Lower leg skin (tissue), 3 donors: ENCODE results near the gene FUS.

Source experiments
- CTCF ChIP-seq, 3 donors: fragments of 450-650 bp; IDR thresholded peaks; one replicate each; pipeline ENCODE4 v1.5.1; 2016; ENCODE audit warnings: antibody characterized with exemption in 3 of 3, mild to moderate bottlenecking in 3 of 3, moderate library complexity in 2 of 3
- POLR2A ChIP-seq, 2 donors: fragments of 450-650 bp; IDR thresholded peaks; one replicate each; pipeline ENCODE4 v1.6.1; 2016 to 2017; ENCODE audit warnings: antibody characterized with exemption in 2 of 2, mild to moderate bottlenecking in 1 of 2, moderate library complexity in 1 of 2

GRCh38 chr16:31143694-31144148 lies 36.2 kb upstream of the FUS start:
- TF ChIP-seq CTCF (IDR thresholded peaks at IDR 0.05) (no peak), POLR2A (IDR thresholded peaks at IDR 0.05) (no peak)
